ENCODE data around the gene ESR1.
"Not testable (repeated sequence)": the region's sequence is repeated elsewhere in the genome, so short reads cannot be mapped to it uniquely, and the experiment has no call there.

The ESR1 gene

DNA sequence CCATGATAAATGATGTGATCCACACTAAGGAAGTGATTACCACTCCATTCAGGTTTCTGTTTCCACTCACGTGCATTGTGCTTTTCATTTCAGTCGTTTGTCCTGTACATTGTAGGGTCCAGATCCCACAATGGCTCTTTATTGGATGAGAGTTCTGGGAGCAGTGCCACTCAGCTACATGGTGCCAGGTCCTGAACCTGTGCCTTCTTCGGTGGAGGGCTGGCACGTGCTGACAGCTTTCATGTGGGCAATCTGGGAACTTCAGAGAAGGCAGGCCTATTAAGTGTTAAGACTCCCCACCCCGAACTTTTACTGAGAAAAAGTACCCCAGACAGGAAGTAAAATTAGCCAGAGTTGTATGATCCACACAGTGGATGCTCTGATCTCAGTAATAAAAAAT, 255.0 kb downstream of the ESR1 start:
- DNase-seq = no peak

DNA sequence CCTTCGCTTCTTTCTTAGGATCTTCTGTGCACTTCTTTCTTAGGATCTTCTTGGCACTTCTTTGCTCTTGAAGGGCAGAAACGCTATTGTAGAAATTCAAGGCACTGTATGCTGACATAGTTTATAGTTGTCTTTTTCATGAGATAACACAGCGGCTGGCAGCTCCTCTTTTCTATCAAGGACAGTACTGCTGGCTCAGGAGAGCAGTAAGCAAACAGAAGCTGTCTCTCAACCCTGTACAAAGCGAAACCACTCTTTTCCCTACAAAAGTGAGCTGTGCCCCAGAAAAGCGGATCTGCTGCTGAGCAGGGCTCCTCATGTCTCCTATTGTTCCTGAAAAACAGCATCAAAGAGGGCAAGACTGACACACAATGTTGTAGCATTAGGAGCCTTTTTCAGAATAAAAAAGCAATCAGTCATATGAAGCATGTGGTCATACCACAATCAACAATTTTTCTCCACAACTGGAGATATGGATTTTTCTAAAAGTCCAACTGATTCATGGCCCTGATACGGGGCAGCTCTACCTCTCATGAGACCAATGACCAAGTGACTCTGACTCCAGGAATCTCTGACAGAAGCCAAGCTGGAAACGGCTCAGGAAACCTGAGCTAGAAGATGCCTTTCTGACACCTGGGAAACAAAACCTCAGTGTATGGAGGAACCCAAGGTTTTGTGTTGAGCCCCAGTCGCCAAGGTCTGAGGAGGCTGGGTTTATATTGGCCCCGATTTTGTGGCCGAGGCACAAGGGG, 255.9 kb downstream of the ESR1 start:
- no peak for DNase-seq

DNA sequence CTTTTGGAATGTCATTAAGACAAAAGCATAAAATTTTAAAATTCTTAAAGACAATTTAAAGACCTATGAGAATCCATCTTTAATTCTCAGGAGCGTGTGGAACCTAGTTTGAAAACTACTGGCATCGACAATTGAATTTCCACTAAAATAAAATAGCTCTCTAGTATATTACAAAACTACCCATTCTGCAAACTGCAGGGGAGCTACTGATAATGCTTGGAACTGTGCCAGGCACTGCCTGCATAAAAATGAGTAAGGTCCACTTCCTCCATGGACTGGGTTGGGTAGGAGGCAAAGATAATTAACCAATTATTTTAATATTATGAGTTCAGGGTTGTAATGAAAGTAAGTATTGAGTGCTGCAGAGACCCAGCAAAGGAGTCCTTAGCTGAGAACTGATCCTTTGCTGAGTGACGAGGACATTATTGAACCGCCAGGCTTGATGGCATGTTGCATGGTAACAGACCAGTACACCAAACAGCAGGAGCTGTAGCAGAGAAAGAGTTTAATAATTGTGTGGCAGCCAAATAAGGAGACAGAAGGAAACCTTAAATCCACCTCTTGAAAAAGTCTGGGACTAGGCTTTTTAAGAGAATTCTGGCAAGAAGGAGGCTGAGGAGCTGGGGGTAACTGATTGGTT, 261.3 kb downstream of the ESR1 start:
- DNase-seq = no peak

DNA sequence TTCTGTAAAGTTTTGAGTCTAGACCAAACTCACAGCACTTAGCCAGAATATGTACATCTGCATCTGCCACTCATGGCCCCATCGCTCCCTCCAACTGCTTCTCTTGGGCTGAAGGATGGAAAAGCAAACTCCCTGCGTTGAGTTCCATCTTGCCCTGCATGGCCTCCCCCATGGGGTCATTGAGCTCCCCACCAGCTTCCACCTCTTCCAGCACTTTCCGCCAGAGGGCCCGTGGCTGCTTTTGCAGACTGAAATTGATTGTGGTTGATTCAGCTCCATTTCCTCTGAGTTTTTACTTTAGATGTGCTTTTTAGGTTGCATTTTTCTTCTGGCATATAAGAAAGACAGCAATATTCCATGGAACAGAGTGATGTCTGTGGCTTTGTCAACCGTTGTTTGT, 263.1 kb downstream of the ESR1 start:
- DNase-seq = no peak

DNA sequence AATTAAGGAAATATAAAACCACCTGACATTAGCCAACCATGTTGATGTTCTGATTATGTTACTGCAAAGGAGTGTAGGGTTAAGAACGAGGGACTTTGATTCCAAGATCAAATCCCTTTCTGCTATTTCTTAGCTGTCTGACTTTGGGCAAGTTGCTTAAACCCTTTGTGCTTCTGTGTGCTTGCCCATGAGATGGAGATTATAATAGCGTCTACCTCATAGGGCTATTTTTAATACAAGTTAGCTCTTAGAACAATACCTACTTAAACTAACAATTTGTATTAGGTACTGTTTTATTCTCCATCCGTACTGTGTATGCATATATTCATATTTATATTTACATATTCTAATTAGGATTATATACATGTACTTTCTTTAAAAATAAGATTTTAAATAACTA, 263.8 kb downstream of the ESR1 start:
- no peak for DNase-seq

DNA sequence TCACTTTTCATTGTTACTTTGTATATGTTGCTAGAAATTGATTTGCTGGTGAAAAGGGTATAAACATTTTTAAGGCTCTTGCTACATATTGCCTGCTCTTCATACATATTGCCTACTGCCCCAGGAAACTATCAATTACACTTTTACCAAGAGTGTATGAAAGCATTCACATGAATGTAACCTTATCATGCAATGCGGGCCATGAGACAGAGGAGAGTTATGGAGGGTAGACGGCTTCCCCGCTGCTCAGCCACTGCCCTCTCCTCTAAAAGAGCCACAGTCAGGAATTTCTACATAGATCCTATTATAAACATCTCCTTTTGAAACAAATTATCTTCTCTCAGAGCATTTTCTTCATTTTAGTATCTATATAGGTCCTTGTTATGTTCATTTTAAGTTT, 264.4 kb downstream of the ESR1 start:
- DNase-seq = no peak

DNA sequence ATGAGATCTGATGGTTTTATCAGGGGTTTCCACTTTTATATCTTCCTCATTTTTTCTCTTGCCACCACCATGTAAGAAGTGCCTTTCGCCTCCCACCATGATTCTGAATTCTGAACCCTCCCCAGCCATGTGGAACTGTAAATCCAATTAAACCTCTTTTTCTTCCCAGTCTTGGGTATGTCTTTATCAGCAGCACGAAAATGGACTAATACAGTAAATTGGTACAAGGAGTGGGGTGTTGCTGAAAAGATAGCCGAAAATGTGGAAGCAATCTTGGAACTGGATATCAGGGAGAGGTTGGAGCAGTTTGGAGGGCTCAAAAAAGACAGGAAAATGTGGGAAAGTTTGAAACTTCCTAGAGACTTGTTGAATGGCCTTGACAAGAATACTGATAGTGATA, 268.8 kb downstream of the ESR1 start:
- not testable (repeated sequence) for DNase-seq

DNA sequence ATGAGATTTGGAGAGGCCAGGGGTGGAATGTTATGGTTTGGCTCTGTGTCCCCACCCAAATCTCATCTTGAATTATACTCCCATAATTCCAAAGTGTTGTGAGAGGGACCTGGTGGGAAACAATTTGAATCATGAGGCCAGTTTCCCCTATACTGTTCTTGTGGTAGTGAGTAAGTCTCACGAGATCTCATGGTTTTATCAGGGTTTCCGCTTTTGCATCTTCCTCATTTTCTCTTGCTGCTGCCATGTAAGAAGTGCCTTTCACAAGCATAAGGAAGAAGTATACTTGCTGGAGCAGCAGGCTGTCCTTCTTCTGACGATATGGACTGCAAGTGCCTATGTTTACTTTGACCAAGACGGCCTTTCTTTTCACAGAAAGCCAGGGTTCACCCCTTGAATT, 270.5 kb downstream of the ESR1 start:
- no peak for DNase-seq

DNA sequence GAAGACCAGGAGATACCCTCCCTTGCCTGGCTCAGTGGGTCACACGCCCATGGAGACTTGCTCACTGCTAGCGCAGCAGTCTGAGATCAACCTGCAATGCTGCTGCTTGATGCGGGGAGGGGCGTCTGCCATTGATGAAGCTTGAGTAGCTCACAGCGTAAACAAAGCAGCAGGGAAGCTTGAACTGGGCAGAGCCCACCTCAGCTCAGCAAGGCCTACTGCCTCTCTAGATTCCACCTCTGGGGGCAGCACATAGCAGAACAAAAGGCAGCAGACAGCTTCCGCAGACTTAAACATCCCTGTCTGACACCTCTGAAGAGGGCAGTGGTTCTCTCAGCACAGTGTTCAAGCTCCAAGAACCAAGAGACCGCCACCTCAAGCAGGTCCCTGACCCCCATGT, 271.3 kb downstream of the ESR1 start:
- DNase-seq = no peak

DNA sequence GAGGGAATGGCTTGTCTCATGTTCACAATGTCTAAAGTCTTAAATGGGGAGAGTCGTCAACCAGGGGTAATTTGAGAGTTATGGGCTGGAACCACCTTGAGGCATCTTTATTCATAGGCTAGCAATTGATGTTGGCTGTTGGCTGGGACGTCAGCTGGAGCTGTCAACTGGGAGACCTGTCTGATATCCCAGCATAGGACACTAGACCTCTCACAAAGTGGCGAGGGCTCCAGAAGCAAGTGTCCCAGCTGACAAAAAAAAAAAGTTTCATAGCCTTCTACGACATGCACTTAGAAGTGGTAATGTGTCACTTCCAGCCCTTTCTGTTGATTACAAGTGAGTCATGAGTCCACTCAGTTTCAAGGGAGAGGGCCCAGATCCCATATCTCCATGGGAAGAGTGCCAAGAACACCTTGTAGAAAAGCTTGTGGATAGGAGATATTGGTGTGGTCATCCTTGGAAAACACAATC, 278.0 kb downstream of the ESR1 start:
- no peak for DNase-seq

DNA sequence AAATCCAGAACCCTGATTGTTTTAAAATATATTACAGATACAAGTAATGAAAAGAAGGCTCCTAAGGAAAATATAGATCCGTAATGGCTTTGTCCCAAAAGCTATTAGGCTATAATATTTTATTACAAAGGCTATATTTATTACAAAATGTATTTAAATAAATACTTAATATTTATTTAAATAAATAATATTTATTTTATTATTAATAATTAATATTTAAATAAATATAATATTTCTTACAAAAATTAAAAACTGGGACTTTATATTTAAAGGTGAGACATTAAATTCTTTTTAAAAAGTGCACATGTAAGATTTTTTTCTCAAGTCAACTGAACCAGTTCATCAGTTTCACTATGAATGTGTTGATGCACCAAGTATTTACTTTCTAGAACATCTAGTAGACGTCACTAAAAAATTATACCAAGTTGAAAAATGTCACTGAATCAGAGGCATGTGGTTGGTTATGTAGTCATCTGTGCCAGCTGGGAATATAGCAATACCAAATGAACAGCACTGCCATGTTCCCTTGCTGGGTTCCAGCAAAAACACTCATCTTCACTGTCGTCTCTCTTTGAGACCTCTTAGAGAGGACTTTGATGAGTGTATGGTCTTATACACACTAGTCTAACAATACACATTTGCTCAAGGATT, 278.9 kb downstream of the ESR1 start:
- no peak for DNase-seq

DNA sequence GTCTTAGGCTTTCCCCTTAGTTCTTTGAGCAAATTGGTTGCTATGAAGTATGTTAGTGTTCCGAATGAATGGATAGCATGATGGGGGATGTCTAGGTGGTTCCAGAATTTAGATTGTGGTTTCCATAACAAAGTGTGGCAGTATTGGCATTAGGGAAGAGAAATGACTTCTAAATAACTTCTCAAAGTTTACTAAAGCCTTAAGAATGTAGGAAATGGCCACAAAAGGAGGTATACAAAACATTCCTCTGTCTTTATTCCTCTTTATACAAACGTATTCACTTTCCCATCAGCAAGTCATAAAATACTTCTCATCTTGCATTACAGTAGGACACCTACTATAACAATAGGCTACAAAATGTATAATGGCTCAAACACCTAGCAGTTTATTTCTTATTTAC, 279.6 kb downstream of the ESR1 start:
- peak; percentile 46 for DNase-seq

DNA sequence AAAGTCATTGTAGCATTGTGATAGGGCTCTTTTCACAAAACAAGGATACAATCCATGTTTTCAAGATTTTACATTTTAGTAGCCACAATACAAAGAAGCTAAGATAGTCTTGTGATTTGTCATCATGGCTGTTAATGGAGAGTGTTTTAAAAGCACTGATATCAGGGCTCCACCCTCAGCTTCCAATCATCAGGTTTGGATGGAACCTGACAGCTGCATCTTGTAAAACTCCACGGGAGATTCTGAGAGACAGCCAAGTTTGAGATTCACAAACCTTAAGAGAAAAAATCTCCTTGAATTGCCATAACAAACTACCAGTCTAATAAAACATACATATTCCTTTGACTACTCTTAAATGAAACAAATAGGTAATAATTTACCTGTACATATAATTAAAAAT, 280.2 kb downstream of the ESR1 start:
- no peak for DNase-seq

DNA sequence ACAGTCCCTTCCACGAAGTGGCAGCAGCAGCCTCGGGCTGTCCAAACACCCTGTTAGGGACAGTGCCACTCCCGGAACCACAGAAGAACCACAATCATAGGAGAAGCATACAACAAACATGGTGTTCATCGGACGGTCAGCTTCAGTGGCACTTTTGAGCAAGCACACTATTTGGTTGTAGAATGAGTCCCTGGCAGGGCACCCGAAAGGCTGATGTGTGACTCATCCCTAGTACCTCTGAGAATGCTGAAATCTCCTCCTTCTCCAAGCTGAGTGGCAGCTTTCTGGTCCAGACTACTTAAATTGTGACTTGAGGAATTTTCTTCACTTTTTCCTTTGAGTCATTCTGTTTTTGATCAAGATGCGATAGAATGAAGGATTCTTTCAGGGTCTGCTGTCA, 282.5 kb downstream of the ESR1 start:
- DNase-seq = peak; percentile 61

DNA sequence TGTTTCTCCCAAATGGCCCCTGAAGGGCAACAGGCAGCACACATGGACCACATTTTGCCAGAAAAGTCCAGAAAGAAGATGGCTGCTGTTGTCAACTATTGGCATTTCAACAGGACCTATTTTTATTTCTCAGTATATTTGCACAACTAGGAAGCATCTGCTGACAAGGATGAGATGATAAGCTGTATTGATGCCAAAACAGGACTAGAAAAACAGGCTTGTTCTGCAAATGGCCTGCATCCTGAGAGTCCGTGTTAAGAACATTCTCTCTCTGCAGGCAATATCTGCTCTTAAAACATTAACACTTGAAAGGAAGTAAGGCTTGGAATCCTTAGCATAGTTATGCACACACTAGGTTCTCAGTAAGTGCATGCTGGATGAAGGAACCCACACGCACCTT, 283.7 kb downstream of the ESR1 start:
- DNase-seq = no peak

DNA sequence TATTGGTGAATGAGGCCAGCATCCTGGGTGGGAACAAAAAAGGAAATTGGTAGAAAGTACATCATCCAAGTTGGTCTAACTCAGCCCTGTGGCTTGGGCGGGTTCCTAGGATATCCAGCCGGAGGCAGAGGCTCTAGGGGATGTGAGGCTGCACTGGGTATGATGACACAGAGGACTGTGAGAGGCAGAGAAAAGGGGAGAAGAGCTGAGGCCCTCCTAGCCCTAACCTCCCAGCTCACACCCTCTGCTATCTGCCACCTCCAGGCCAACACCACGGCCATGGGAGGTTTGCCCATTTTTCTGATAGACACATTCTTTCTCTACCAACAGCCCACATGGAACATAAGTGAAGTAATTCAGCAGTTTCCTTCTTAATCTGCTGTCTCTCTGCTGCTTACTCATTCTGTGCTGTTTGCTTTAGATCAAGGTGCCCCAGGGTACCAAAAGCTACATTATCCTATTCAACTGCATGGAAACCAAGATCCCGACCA, 284.4 kb downstream of the ESR1 start:
- DNase-seq = peak; percentile 40

DNA sequence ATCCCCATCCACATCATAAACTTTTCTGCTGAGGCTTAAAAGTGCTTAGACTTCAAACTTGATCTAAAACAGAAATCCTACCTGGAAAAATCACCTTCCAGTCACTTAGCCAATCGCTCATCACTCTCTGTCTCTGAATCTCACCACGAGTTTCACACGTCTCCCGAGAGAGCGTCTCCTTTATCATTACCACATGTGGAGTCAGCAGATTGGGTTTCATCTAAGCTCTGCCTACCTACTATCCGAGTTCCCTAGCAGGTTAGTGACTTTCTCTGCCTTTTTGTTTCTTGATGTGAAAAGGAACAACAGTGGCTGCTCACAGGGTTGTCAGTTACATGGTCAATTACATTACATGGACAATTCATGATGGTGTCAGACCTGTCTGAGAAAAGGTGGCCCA, 286.2 kb downstream of the ESR1 start:
- DNase-seq = peak; percentile 36

DNA sequence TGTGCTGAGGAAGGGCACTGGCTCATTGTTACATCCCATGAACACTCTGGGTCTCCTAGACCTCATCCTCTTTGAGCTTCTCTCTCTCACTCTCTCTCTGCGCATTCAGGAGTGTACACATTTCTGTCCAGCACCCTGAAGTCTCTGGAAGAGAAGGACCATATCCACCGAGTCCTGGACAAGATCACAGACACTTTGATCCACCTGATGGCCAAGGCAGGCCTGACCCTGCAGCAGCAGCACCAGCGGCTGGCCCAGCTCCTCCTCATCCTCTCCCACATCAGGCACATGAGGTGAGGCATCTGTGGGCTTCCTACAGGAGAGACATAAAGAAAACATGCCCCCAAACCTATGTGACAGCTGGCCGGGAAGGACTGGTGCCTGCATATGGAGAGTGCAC, 286.8 kb downstream of the ESR1 start:
- DNase-seq = no peak

DNA sequence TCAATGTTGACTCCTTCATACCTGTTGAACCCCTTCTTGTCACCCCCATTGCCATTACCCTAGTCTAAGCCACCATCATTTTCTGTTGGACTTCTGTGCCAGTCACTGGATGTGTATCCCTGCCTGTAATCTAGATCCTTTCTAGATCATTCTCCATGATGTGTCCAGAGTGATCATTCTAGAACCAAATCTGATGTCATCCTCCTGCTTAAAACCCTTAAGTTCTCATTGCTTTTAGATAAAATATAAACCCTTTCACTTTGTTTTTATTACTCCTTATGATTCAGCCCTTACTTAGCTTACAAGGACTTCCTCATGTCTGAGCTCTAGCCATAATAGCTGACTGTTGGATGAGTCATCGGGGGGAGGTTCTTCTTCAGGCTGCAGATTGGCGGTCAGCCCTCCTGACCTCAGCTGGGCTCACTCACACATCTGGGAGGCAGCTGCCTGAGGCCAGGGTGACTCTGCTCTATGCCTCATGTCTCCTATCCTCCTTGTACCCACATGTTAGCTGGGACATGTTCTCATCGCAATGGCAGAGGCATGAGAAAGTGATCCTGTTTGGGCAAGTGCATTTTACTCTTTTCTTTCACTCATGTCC, 287.6 kb downstream of the ESR1 start:
- peak; percentile 99 for DNase-seq

DNA sequence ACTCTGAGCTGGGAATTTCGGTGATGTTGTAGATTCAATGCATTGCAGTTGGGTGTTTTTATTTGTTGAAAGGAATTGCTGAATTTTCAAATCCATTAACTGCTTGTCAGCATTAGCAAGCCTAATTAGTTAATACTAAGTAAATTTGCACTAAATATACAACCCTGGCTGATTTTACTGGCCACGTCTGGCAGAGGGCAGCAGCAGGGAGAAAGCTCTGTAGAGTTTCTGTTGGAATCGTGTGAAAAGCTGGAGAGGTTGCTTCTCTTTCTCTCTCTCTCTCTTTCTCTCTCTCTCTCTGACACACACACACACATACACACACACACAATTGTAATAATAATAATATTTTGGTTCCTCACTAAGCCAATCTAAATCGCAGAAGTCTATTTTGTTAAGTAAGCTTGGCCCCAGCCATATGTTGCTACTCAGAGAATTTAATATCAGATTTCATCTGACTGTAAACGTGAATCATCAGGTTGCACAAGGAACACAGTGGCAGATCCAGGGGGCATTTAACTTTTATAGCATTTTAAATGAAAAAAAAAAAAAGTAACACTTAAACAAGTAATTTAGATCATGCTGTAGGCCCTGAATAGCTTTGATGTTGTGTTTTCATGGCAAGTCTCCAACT, 289.5 kb downstream of the ESR1 start:
- DNase-seq = peak; percentile 93

DNA sequence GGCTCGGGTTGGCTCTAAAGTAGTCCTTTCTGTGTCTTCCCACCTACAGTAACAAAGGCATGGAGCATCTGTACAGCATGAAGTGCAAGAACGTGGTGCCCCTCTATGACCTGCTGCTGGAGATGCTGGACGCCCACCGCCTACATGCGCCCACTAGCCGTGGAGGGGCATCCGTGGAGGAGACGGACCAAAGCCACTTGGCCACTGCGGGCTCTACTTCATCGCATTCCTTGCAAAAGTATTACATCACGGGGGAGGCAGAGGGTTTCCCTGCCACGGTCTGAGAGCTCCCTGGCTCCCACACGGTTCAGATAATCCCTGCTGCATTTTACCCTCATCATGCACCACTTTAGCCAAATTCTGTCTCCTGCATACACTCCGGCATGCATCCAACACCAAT, 291.2 kb downstream of the ESR1 start:
- no peak for DNase-seq

DNA sequence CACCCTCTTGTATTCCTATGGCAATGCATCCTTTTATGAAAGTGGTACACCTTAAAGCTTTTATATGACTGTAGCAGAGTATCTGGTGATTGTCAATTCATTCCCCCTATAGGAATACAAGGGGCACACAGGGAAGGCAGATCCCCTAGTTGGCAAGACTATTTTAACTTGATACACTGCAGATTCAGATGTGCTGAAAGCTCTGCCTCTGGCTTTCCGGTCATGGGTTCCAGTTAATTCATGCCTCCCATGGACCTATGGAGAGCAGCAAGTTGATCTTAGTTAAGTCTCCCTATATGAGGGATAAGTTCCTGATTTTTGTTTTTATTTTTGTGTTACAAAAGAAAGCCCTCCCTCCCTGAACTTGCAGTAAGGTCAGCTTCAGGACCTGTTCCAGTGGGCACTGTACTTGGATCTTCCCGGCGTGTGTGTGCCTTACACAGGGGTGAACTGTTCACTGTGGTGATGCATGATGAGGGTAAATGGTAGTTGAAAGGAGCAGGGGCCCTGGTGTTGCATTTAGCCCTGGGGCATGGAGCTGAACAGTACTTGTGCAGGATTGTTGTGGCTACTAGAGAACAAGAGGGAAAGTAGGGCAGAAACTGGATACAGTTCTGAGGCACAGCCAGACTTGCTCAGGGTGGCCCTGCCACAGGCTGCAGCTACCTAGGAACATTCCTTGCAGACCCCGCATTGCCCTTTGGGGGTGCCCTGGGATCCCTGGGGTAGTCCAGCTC, 292.1 kb downstream of the ESR1 start:
- no peak for DNase-seq
